A549 (cell line): ENCODE data around the gene IVD.

Experiments
- EP300 ChIP-seq, 2 experiments: fragments of >200 bp; sonication (Bioruptor Twin); formaldehyde crosslinking; IDR thresholded peaks; 2 replicates in 1 of 2; 3 replicates in 1 of 2; pipeline ENCODE4 v1.6.1; 2016 to 2017
- FOXS1 ChIP-seq: fragments of 250-450 bp; sonication (Bioruptor Pico); IDR thresholded peaks from 2 replicates; pipeline ENCODE4 v1.5.0; 2020; ENCODE audit warnings: mild to moderate bottlenecking, moderate library complexity
- KDM5A ChIP-seq: fragments of 200-600 bp; sonication (generic); IDR thresholded peaks from 2 replicates; pipeline ENCODE4 v1.6.1; 2016; ENCODE audit warnings: antibody characterized with exemption, mild to moderate bottlenecking
- MAFK ChIP-seq: fragments of 450-650 bp; IDR thresholded peaks from 2 replicates; pipeline ENCODE4 v1.6.1; 2014; ENCODE audit not compliant: partially characterized antibody
- MAZ ChIP-seq: fragments of 150-350 bp; IDR thresholded peaks from 2 replicates; pipeline ENCODE4 v1.6.1; 2014; ENCODE audit warnings: antibody characterized with exemption, low read depth, low read length, borderline replicate concordance
- RCOR1 ChIP-seq: fragments of 150-350 bp; IDR thresholded peaks from 2 replicates; pipeline ENCODE4 v1.6.1; 2014; ENCODE audit warnings: antibody characterized with exemption, low read length, low read depth
- RNF2 ChIP-seq: fragments of 200-600 bp; sonication (generic); IDR thresholded peaks from 2 replicates; pipeline ENCODE4 v1.6.1; 2016; ENCODE audit warnings: low read depth, mild to moderate bottlenecking, antibody characterized with exemption, moderate library complexity, borderline replicate concordance
- SREBF2 ChIP-seq: fragments of 450-650 bp; IDR thresholded peaks from 2 replicates; pipeline ENCODE4 v1.6.1; 2014; ENCODE audit warnings: mild to moderate bottlenecking, moderate library complexity
- ZC3H11A ChIP-seq: fragments of 450-650 bp; IDR thresholded peaks from 2 replicates; pipeline ENCODE4 v1.6.1; 2014; ENCODE audit warnings: antibody characterized with exemption, mild to moderate bottlenecking
- TF ChIP-seq, protein P1 (sequence below): fragments of >200 bp; sonication (Bioruptor Twin); formaldehyde crosslinking; IDR thresholded peaks from 3 replicates; pipeline ENCODE4 v1.5.1; 2016
- TF ChIP-seq, protein P2 (sequence below): fragments of 200-600 bp; sonication (generic); IDR thresholded peaks from 2 replicates; pipeline ENCODE4 v1.6.1; 2016; ENCODE audit warnings: antibody characterized with exemption, mild to moderate bottlenecking, moderate library complexity
- TF ChIP-seq, protein P3 (sequence below): fragments of >200 bp; sonication (Bioruptor Twin); formaldehyde crosslinking; IDR thresholded peaks from 3 replicates; pipeline ENCODE4 v1.6.1; 2016
- TF ChIP-seq, protein P4 (sequence below): fragments of 250-450 bp; sonication (Bioruptor Pico); IDR thresholded peaks from 2 replicates; pipeline ENCODE4 v1.5.0; 2021; ENCODE audit warnings: mild to moderate bottlenecking, moderate library complexity, borderline replicate concordance

DNA sequence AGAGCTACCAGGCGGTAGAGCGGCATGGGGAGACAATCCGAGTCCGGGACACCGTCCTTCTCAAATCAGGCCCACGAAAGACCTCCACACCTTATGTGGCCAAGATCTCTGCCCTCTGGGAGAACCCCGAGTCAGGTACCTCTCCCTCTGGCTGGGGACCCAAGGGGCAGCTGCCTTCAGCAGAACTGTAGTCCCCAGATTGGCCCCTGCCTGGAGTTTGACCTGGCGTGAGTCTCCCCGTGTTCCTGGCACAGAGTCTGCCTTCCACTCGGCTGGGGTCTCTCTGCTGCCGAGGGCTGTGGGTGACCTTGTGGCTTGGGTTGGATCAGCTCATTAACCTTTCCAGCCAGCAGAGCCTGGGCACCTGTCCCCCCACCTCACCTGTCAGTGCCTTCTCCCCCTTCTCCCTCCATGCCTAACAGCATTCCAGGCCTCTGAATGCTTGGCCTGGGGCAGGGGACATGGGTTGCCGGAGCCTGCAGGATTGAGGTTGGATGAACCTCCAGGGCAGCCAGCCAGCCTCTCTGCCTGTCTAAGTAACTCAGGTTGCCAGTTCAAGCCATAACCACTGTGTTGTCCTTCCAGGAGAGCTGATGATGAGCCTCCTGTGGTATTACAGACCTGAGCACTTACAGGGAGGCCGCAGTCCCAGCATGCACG, 58.4 kb downstream of the IVD start:
- TF ChIP-seq, protein P1, sequence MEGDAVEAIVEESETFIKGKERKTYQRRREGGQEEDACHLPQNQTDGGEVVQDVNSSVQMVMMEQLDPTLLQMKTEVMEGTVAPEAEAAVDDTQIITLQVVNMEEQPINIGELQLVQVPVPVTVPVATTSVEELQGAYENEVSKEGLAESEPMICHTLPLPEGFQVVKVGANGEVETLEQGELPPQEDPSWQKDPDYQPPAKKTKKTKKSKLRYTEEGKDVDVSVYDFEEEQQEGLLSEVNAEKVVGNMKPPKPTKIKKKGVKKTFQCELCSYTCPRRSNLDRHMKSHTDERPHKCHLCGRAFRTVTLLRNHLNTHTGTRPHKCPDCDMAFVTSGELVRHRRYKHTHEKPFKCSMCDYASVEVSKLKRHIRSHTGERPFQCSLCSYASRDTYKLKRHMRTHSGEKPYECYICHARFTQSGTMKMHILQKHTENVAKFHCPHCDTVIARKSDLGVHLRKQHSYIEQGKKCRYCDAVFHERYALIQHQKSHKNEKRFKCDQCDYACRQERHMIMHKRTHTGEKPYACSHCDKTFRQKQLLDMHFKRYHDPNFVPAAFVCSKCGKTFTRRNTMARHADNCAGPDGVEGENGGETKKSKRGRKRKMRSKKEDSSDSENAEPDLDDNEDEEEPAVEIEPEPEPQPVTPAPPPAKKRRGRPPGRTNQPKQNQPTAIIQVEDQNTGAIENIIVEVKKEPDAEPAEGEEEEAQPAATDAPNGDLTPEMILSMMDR: no peak
- TF ChIP-seq SREBF2 (no peak), MAFK (no peak), FOXS1 (CRISPR knock-in tag) (no peak), ZC3H11A (no peak), KDM5A (no peak), RCOR1 (no peak), EP300 (IDR thresholded peaks at IDR 0.05) (no peak), MAZ (no peak), RNF2 (no peak)
- TF ChIP-seq, protein P2, sequence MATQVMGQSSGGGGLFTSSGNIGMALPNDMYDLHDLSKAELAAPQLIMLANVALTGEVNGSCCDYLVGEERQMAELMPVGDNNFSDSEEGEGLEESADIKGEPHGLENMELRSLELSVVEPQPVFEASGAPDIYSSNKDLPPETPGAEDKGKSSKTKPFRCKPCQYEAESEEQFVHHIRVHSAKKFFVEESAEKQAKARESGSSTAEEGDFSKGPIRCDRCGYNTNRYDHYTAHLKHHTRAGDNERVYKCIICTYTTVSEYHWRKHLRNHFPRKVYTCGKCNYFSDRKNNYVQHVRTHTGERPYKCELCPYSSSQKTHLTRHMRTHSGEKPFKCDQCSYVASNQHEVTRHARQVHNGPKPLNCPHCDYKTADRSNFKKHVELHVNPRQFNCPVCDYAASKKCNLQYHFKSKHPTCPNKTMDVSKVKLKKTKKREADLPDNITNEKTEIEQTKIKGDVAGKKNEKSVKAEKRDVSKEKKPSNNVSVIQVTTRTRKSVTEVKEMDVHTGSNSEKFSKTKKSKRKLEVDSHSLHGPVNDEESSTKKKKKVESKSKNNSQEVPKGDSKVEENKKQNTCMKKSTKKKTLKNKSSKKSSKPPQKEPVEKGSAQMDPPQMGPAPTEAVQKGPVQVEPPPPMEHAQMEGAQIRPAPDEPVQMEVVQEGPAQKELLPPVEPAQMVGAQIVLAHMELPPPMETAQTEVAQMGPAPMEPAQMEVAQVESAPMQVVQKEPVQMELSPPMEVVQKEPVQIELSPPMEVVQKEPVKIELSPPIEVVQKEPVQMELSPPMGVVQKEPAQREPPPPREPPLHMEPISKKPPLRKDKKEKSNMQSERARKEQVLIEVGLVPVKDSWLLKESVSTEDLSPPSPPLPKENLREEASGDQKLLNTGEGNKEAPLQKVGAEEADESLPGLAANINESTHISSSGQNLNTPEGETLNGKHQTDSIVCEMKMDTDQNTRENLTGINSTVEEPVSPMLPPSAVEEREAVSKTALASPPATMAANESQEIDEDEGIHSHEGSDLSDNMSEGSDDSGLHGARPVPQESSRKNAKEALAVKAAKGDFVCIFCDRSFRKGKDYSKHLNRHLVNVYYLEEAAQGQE: no peak
- TF ChIP-seq, protein P3, sequence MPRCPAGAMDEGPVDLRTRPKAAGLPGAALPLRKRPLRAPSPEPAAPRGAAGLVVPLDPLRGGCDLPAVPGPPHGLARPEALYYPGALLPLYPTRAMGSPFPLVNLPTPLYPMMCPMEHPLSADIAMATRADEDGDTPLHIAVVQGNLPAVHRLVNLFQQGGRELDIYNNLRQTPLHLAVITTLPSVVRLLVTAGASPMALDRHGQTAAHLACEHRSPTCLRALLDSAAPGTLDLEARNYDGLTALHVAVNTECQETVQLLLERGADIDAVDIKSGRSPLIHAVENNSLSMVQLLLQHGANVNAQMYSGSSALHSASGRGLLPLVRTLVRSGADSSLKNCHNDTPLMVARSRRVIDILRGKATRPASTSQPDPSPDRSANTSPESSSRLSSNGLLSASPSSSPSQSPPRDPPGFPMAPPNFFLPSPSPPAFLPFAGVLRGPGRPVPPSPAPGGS: no peak
- TF ChIP-seq, protein P4, sequence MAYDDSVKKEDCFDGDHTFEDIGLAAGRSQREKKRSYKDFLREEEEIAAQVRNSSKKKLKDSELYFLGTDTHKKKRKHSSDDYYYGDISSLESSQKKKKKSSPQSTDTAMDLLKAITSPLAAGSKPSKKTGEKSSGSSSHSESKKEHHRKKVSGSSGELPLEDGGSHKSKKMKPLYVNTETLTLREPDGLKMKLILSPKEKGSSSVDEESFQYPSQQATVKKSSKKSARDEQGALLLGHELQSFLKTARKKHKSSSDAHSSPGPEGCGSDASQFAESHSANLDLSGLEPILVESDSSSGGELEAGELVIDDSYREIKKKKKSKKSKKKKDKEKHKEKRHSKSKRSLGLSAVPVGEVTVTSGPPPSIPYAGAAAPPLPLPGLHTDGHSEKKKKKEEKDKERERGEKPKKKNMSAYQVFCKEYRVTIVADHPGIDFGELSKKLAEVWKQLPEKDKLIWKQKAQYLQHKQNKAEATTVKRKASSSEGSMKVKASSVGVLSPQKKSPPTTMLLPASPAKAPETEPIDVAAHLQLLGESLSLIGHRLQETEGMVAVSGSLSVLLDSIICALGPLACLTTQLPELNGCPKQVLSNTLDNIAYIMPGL (CRISPR knock-in tag): no peak
